Neuronal stem cell (in vitro differentiated cells): ENCODE data around the gene YOD1.

Experiments used
- DNase-seq: peaks from one replicate; pipeline ENCODE4 v3.0.0-alpha.2; 2013; ENCODE audit warnings: low spot score
- H2AFZ ChIP-seq: one replicate; pipeline ENCODE4 v1.6.1; 2013; ENCODE audit warnings: mild to moderate bottlenecking, low read length, inconsistent platforms
- H2AK5ac ChIP-seq: 2 replicates; pipeline ENCODE4 v1.6.1; 2013; ENCODE audit warnings: low read depth, mild to moderate bottlenecking, inconsistent platforms, low read length, moderate library complexity, mixed read lengths
- H2BK120ac ChIP-seq: 2 replicates; pipeline ENCODE4 v1.6.1; 2013; ENCODE audit warnings: low read depth, mild to moderate bottlenecking, inconsistent platforms, low read length, moderate library complexity, mixed read lengths
- H2BK12ac ChIP-seq: one replicate; pipeline ENCODE4 v1.6.1; 2013; ENCODE audit warnings: low read length, inconsistent platforms
- H2BK15ac ChIP-seq: 2 replicates; pipeline ENCODE4 v1.6.1; 2013; ENCODE audit warnings: mild to moderate bottlenecking, low read length, inconsistent platforms, mixed read lengths
- H2BK5ac ChIP-seq: one replicate; pipeline ENCODE4 v1.6.1; 2013; ENCODE audit warnings: inconsistent platforms, mild to moderate bottlenecking, low read length, moderate library complexity
- H3K14ac ChIP-seq: one replicate; pipeline ENCODE4 v1.6.1; 2013; ENCODE audit warnings: low read length, inconsistent platforms
- H3K18ac ChIP-seq: 2 replicates; pipeline ENCODE4 v1.6.1; 2013; ENCODE audit warnings: low read length, inconsistent platforms
- H3K23ac ChIP-seq: 2 replicates; pipeline ENCODE4 v1.6.1; 2013; ENCODE audit warnings: low read depth, mild to moderate bottlenecking, mixed read lengths, low read length, inconsistent platforms; ENCODE audit not compliant: poor library complexity
- H3K27ac ChIP-seq: replicated peaks from 3 replicates; pipeline ENCODE4 v1.5.1; 2013; ENCODE audit warnings: low read length, inconsistent platforms
- H3K27me3 ChIP-seq, 3 experiments: 2 replicates each; pipeline ENCODE4 v1.6.1; 2013; ENCODE audit warnings: low read length in 3 of 3, mild to moderate bottlenecking in 2 of 3, inconsistent platforms in 1 of 3, low read depth in 1 of 3, mixed read lengths in 1 of 3, moderate library complexity in 1 of 3; ENCODE audit not compliant: control insufficient read depth in 3 of 3, insufficient read depth in 3 of 3
- H3K36me3 ChIP-seq, 2 donors: replicated peaks in 1 of 2; 2 replicates each; pipeline ENCODE4 v1.6.1; 2013; ENCODE audit warnings: low read length in 2 of 2; ENCODE audit not compliant: control insufficient read depth in 2 of 2, insufficient read depth in 2 of 2
- H3K4ac ChIP-seq: 2 replicates; pipeline ENCODE4 v1.6.1; 2013; ENCODE audit warnings: inconsistent platforms, mild to moderate bottlenecking, low read length, moderate library complexity
- H3K4me1 ChIP-seq, 2 donors: 1 replicate in 1 of 2; 2 replicates in 1 of 2; pipeline ENCODE4 v1.6.1; 2013; ENCODE audit warnings: low read length in 2 of 2, low read depth in 1 of 2; ENCODE audit not compliant: control insufficient read depth in 2 of 2, insufficient read depth in 1 of 2
- H3K4me2 ChIP-seq: one replicate; pipeline ENCODE4 v1.6.1; 2013; ENCODE audit warnings: mild to moderate bottlenecking, low read length, inconsistent platforms; ENCODE audit not compliant: insufficient read depth, poor library complexity, severe bottlenecking
- H3K4me3 ChIP-seq, 2 donors: 2 replicates each; pipeline ENCODE4 v1.5.1; 2013; ENCODE audit warnings: low read length in 2 of 2, mild to moderate bottlenecking in 2 of 2, inconsistent platforms in 1 of 2, moderate library complexity in 1 of 2
- H3K79me1 ChIP-seq: one replicate; pipeline ENCODE4 v1.6.1; 2013; ENCODE audit warnings: low read depth, mild to moderate bottlenecking, inconsistent platforms, low read length, moderate library complexity
- H3K9ac ChIP-seq: one replicate; pipeline ENCODE4 v1.6.1; 2013; ENCODE audit warnings: mild to moderate bottlenecking, low read depth, low read length, inconsistent platforms; ENCODE audit not compliant: poor library complexity
- H3K9me3 ChIP-seq, 2 donors: replicated peaks in 1 of 2; 2 replicates each; pipeline versions ENCODE3 to v1.6.1; 2013; ENCODE audit warnings: low read length in 2 of 2, mild to moderate bottlenecking in 2 of 2, inconsistent platforms in 1 of 2, low read depth in 1 of 2, mixed read lengths in 1 of 2, moderate library complexity in 1 of 2; ENCODE audit not compliant: control insufficient read depth in 2 of 2, insufficient read depth in 1 of 2
- H4K8ac ChIP-seq: one replicate; pipeline ENCODE4 v1.6.1; 2013; ENCODE audit warnings: low read depth, mild to moderate bottlenecking, inconsistent platforms, low read length, moderate library complexity
- H4K91ac ChIP-seq: one replicate; pipeline ENCODE4 v1.6.1; 2013; ENCODE audit warnings: low read length, low read depth, mild to moderate bottlenecking, inconsistent platforms; ENCODE audit not compliant: poor library complexity
- WGBS, 2 donors: extraction: QIAGEN DNeasy Blood & Tissue Kit; methylation state at CpG; one replicate each; pipeline ENCODE4 v1.1.7; 2013; ENCODE audit warnings: missing lambda C conversion rate in 2 of 2, mixed read lengths in 1 of 2; ENCODE audit not compliant: insufficient read length in 2 of 2, insufficient replicate concordance in 1 of 2; ENCODE audit errors: extremely low coverage in 2 of 2; 5-methylcytosine and 5-hydroxymethylcytosine counted together

The YOD1 gene

DNA sequence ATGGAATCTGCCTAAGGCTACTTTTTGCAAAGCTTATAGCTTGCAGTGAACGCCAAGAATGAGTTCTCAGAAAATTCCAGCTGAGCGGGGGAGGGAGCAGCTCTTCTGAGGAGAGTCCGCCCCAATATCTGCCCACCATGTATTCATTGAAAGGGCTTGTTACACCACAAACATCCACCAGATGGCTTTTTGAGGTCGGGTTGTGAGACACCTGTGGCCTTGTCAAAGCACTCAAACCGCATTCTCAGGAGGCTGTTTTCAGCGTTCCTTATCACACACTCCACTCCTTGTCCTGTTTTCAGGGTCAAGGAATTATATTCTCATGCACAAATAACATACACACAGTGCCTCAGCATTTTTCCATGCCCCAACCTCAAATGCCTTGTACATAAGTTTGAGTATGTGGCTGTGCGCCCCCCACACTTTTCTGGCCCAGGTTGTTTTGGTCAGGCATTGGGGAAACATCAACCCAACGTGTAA lies 33.7 kb upstream of the YOD1 start:
- H4K8ac ChIP-seq = no peak overlapping the region
- WGBS, 2 donors = no CpG with 5 or more reads among the region's 8 CpGs
- H3K36me3 ChIP-seq = no peaks in the 10 kb centered on the region
- no peak overlapping the region for H3K9ac ChIP-seq
- peaks cover 0 to 5% (median 0%) of the 10 kb centered on the region in 3 experiments for H3K27me3 ChIP-seq
- peak; percentile 56 for DNase-seq
- no peak overlapping the region for H2BK120ac ChIP-seq
- no peak overlapping the region for H2AFZ ChIP-seq
- H3K4me1 ChIP-seq = peaks cover 0 to 1% of the 10 kb centered on the region in 2 donors
- H2BK12ac ChIP-seq = no peak overlapping the region
- no peak overlapping the region for H3K18ac ChIP-seq
- H3K14ac ChIP-seq = no peak overlapping the region
- H3K23ac ChIP-seq = no peak overlapping the region
- H2AK5ac ChIP-seq = no peak overlapping the region
- no peak overlapping the region for H2BK15ac ChIP-seq
- H3K4me3 ChIP-seq = no peak overlapping the region
- no peak overlapping the region for H3K4ac ChIP-seq
- no peak overlapping the region for H3K27ac ChIP-seq
- no peak overlapping the region for H4K91ac ChIP-seq
- H3K4me2 ChIP-seq = no peak overlapping the region
- H2BK5ac ChIP-seq = no peak overlapping the region
- no peaks in the 10 kb centered on the region for H3K9me3 ChIP-seq
- H3K79me1 ChIP-seq = no peaks in the 10 kb centered on the region

DNA sequence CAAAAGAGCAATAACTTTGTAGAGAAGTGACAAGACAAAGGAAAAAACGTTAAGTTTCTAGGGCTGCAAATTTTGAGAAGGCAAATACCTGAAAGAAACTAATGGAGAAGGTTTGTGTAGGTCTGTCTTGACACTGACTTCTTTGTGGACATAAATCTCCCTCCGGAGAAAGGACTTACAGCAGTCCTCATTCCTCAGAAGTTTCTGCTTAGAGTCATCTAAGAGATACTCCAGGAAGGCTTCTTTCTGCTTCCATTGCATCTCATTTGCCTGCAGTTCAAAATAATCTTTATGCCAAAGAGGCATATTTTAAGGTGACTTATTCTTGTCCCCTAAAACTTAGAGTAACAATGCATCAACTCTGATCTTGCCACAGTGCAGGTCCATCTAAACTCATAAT lies 33.2 kb upstream of the YOD1 start:
- Histone ChIP-seq H3K9me3 (no peaks in the 10 kb centered on the region), H3K14ac (no peak overlapping the region), H2BK5ac (no peak overlapping the region), H3K23ac (no peak overlapping the region), H3K79me1 (no peaks in the 10 kb centered on the region), H2AK5ac (no peak overlapping the region), H3K27ac (no peak overlapping the region), H2BK15ac (no peak overlapping the region), H4K8ac (no peak overlapping the region), H2BK120ac (no peak overlapping the region), H2AFZ (no peak overlapping the region), H3K9ac (no peak overlapping the region), H3K4me2 (no peak overlapping the region), H3K4me3 (no peak overlapping the region), H3K4me1 (peaks cover 0 to 1% of the 10 kb centered on the region in 2 donors), H2BK12ac (no peak overlapping the region), H3K4ac (no peak overlapping the region), H3K36me3 (no peaks in the 10 kb centered on the region), H3K27me3 (peaks cover 0 to 5% (median 0%) of the 10 kb centered on the region in 3 experiments), H4K91ac (no peak overlapping the region), H3K18ac (no peak overlapping the region)
- whole genome bisulfite sequencing, 2 donors = no CpG with 5 or more reads among the region's 2 CpGs
- DNase-seq = no peak

DNA sequence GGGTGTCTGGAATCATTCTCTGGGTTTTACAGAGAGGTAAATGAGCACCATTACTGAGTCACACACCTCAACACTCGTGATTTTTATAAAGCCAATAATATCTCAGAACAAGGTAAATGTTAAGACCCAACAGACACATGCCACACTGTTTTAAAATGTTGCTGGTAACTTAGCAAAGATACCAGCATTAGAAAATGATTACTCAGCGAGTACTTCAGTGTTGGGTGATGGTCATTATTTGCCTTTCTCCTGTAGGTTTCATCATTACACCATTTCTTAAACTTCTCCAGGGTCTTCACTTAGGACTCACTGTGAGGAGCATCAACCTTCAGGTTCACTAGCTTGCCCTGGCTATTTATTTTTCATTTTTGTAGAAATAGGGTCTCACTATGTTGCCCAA lies 30.8 kb upstream of the YOD1 start:
- no peak overlapping the region for H2AFZ ChIP-seq
- no peak overlapping the region for H3K23ac ChIP-seq
- H2BK120ac ChIP-seq = no peak overlapping the region
- H3K27me3 ChIP-seq = peaks cover 0 to 5% (median 0%) of the 10 kb centered on the region in 3 experiments
- H3K27ac ChIP-seq = no peak overlapping the region
- H3K79me1 ChIP-seq = no peaks in the 10 kb centered on the region
- H4K8ac ChIP-seq = no peak overlapping the region
- no peak for DNase-seq
- H3K18ac ChIP-seq = no peak overlapping the region
- no peak overlapping the region for H2BK5ac ChIP-seq
- H2BK15ac ChIP-seq = no peak overlapping the region
- no peak overlapping the region for H3K4me2 ChIP-seq
- H3K4me3 ChIP-seq = no peak overlapping the region
- no peak overlapping the region for H3K9ac ChIP-seq
- no peak overlapping the region for H2AK5ac ChIP-seq
- H3K36me3 ChIP-seq = no peaks in the 10 kb centered on the region
- no peak overlapping the region for H3K4ac ChIP-seq
- peaks cover 0 to 1% of the 10 kb centered on the region in 2 donors for H3K4me1 ChIP-seq
- no peak overlapping the region for H4K91ac ChIP-seq
- no peak overlapping the region for H3K14ac ChIP-seq
- no peak overlapping the region for H2BK12ac ChIP-seq
- H3K9me3 ChIP-seq = no peaks in the 10 kb centered on the region
- no CpG with 5 or more reads among the region's 2 CpGs for WGBS, 2 donors

DNA sequence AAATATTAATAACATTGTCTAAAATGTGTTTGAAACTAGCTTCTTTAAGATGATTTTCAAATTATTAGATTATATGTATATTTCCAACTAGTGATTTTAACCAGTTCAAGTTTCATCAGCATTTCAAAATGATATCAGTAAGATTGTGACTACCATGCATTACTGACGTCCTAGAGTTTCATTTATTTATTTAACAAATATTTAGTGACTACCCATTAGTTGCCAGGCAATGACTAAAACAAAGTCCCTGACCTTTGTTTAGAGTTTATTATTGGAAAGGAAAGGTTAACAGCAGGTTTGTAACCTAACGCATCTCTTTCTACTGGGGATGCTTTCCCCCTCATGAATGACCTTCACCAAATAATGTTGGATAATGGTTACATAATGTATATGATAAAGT lies 30.1 kb upstream of the YOD1 start:
- no peak overlapping the region for H4K91ac ChIP-seq
- H3K79me1 ChIP-seq = no peaks in the 10 kb centered on the region
- peaks cover 0 to 1% of the 10 kb centered on the region in 2 donors for H3K4me1 ChIP-seq
- no peak overlapping the region for H3K18ac ChIP-seq
- H3K36me3 ChIP-seq = no peaks in the 10 kb centered on the region
- no peak overlapping the region for H3K27ac ChIP-seq
- H2AFZ ChIP-seq = no peak overlapping the region
- no peak for DNase-seq
- no peak overlapping the region for H4K8ac ChIP-seq
- H3K4me2 ChIP-seq = no peak overlapping the region
- no peak overlapping the region for H3K4ac ChIP-seq
- no CpG with 5 or more reads among the region's 2 CpGs for WGBS, 2 donors
- H2AK5ac ChIP-seq = no peak overlapping the region
- no peak overlapping the region for H3K9ac ChIP-seq
- no peak overlapping the region for H3K4me3 ChIP-seq
- H3K14ac ChIP-seq = no peak overlapping the region
- no peak overlapping the region for H2BK5ac ChIP-seq
- H2BK120ac ChIP-seq = no peak overlapping the region
- H2BK12ac ChIP-seq = no peak overlapping the region
- H3K23ac ChIP-seq = no peak overlapping the region
- H3K9me3 ChIP-seq = no peaks in the 10 kb centered on the region
- H3K27me3 ChIP-seq = peaks cover 0 to 2% (median 0%) of the 10 kb centered on the region in 3 experiments
- no peak overlapping the region for H2BK15ac ChIP-seq
